Choroid plexus epithelial cell (primary cell): ENCODE results near the gene RAB44.

Experiments
- DNase-seq: peaks from one replicate; pipeline ENCODE4 v3.0.0-alpha.2; 2010; ENCODE audit warnings: low read depth
- H3K4me3 ChIP-seq: 2 replicates; pipeline ENCODE4 v1.5.1; 2011; ENCODE audit warnings: low read depth, mild to moderate bottlenecking, control low read depth, low read length, moderate library complexity
- CTCF ChIP-seq: conservative IDR thresholded peaks from 2 replicates; pipeline ENCODE4 v1.5.1; 2011; ENCODE audit warnings: low read depth, mild to moderate bottlenecking, control low read depth, inconsistent platforms, low read length, moderate library complexity

RAB44 gene

DNA sequence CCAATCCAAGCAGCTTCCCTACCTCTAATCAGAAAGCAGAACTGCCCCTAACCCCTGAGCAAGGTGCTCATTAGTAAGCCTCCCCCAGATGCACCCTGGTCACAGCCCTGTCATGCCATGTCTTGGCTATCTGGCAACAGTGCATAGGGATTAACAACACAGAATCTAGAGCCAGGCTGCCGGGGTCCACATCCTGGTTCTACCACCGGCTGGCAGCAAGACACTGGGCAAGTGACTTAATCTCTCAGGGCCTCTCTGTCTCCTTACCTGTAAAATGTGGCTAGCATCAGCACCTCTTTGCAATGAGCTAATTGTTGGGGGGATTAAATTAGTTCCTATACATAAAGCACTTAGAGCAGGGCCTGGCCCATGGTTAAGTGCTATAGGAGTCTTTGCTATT is 73.5 kb downstream of the RAB44 start:
- no peak for DNase-seq
- no peak for TF ChIP-seq CTCF
- no peak overlapping the region for H3K4me3 ChIP-seq

- no peak overlapping the region for H3K4me3 ChIP-seq
- TF ChIP-seq CTCF = no peak
- no peak for DNase-seq
These were observed 74.8 kb downstream of the RAB44 start for GRCh38 chr6:36772397-36772796.

DNA sequence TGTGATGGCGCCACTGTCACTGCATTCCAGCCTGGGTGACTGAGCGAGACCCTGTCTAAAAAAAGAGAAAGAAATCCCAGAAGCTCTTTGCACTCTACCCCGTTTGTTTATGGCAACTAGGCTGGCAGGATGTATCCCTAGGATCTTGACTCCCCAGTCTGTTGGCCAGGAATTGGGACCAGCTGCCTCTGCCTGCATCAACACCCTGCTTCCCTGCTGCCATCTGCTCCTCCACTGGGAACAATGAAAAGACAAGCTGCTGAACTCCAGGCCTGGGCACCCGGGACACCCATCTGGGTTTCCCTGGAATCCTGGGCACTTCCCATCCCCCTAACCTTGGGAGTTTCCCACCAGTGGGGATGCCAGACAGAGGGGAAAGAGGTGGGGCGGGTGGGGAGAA is 76.7 kb downstream of the RAB44 start:
- DNase-seq = no peak
- H3K4me3 ChIP-seq = no peak overlapping the region
- no peak for TF ChIP-seq CTCF

DNA sequence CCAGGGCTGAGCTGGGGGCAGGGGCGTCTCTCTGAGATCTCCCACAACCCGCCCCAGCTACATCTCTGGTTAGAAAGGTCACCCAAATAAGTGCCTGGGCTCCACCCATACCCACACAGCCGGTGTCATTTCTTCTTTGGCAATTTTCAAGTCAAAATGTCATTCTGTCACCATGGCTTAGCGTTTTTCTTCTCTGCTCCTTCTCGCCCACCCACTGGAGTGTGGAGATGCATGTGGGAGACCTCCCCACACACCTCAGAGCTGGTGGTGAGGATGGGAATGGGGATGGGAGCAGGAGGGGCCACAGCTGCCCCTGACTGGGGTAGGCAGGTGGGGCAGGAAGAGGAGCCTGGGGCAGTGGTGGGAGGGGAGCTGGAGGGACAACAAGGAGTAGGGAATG is 78.5 kb downstream of the RAB44 start:
- no peak overlapping the region for H3K4me3 ChIP-seq
- no peak for DNase-seq
- no peak for TF ChIP-seq CTCF

- TF ChIP-seq CTCF = no peak
- no peak for DNase-seq
- no peak overlapping the region for H3K4me3 ChIP-seq
These were observed 80.2 kb downstream of the RAB44 start for GRCh38 chr6:36777801-36778200.

- no peak for TF ChIP-seq CTCF
- no peak overlapping the region for H3K4me3 ChIP-seq
- DNase-seq = no peak
These were observed 81.6 kb downstream of the RAB44 start for GRCh38 chr6:36779227-36779626.

DNA sequence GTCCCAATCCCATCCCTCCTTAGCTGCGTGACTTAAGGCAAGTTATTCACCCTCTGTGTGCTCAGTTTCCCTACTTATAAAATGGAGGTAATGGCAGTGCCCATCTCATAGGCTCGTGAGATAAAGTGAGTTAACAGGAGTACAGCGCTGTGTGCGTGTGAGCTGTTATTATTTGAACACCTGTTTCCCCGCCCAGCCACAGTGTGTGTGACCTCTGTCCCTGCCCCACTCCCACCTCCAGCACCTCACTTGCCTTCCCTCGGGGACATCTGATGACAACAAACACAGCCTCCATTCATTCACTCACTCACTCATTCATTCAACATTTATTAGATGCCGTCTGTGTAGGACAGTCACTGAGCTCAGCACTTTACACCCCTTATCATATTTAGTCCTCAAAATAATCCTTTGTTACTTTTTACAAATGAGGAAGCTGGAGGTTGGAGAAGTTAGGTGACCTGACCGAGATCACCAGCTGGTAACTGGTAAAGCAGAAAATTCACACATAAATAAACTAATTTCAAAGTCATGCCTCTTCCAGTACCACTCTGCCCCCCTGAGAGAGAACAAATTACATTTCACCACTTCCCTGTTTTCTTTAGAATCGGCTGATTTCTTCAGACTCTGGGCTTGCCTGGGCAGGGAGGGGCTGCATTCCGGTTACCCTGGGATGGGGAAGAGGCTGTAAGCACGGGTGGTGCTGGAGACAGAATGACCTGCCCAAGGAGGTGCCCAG is 83.0 kb downstream of the RAB44 start:
- no peak overlapping the region for H3K4me3 ChIP-seq
- no peak for DNase-seq
- no peak for TF ChIP-seq CTCF
